Measurements from ENCODE around the gene DCLRE1A.
"Not testable (repeated sequence)": the region's sequence is repeated elsewhere in the genome, so short reads cannot be mapped to it uniquely, and the experiment has no call there.

DCLRE1A gene

GRCh38 chr10:113858541-113858940, 4.7 kb upstream of the DCLRE1A start:
- in situ Hi-C loops (cut with MboI; ENCODE audit: low sequenced_read_pairs), result no loop called here

GRCh38 chr10:113857210-113857609, 3.3 kb upstream of the DCLRE1A start:
- in situ Hi-C loops (cut with MboI; ENCODE audit: low sequenced_read_pairs), result no loop called here

GRCh38 chr10:113856563-113856962, 2.7 kb upstream of the DCLRE1A start:
- in situ Hi-C loops (cut with MboI; ENCODE audit: low sequenced_read_pairs), result no loop called here

GRCh38 chr10:113854761-113855588, 1.1 kb upstream of the DCLRE1A start:
- in situ Hi-C loops (cut with MboI; ENCODE audit: low sequenced_read_pairs), result no loop called here

GRCh38 chr10:113853578-113854012, 287 bp downstream of the DCLRE1A start:
- in situ Hi-C loops (cut with MboI; ENCODE audit: low sequenced_read_pairs), result no loop called here

GRCh38 chr10:113849946-113850345, 3.9 kb downstream of the DCLRE1A start:
- in situ Hi-C loops (cut with MboI; ENCODE audit: low sequenced_read_pairs), result no loop called here

GRCh38 chr10:113849140-113849803, 4.6 kb downstream of the DCLRE1A start:
- in situ Hi-C loops (cut with MboI; ENCODE audit: low sequenced_read_pairs), result no loop called here

GRCh38 chr10:113846036-113846435, 7.8 kb downstream of the DCLRE1A start:
- in situ Hi-C loops (cut with MboI; ENCODE audit: low sequenced_read_pairs), result no loop called here

GRCh38 chr10:113843972-113844485, 9.9 kb downstream of the DCLRE1A start:
- in situ Hi-C loops (cut with MboI; ENCODE audit: low sequenced_read_pairs), result no loop called here

GRCh38 chr10:113842171-113842570, 11.7 kb downstream of the DCLRE1A start:
- in situ Hi-C loops (cut with MboI; ENCODE audit: low sequenced_read_pairs), result no loop called here

GRCh38 chr10:113828567-113828966, 25.3 kb downstream of the DCLRE1A start:
- in situ Hi-C loops (cut with MboI; ENCODE audit: low sequenced_read_pairs), result not testable (repeated sequence)

GRCh38 chr10:113825791-113826190, 28.1 kb downstream of the DCLRE1A start:
- in situ Hi-C loops (cut with MboI; ENCODE audit: low sequenced_read_pairs), result no loop called here

GRCh38 chr10:113823389-113823788, 30.5 kb downstream of the DCLRE1A start:
- in situ Hi-C loops (cut with MboI; ENCODE audit: low sequenced_read_pairs), result no loop called here

GRCh38 chr10:113822174-113822573, 31.7 kb downstream of the DCLRE1A start:
- in situ Hi-C loops (cut with MboI; ENCODE audit: low sequenced_read_pairs), result no loop called here

GRCh38 chr10:113821306-113821705, 32.6 kb downstream of the DCLRE1A start:
- in situ Hi-C loops (cut with MboI; ENCODE audit: low sequenced_read_pairs), result not testable (repeated sequence)

- in situ Hi-C loops (cut with MboI; ENCODE audit: low sequenced_read_pairs), result no loop called here
Measured at GRCh38 chr10:113820507-113820906, 33.4 kb downstream of the DCLRE1A start.

GRCh38 chr10:113819989-113820388, 33.9 kb downstream of the DCLRE1A start:
- in situ Hi-C loops (cut with MboI; ENCODE audit: low sequenced_read_pairs), result no loop called here

GRCh38 chr10:113814700-113815099, 39.2 kb downstream of the DCLRE1A start:
- in situ Hi-C loops (cut with MboI; ENCODE audit: low sequenced_read_pairs), result not testable (repeated sequence)

- in situ Hi-C loops (cut with MboI; ENCODE audit: low sequenced_read_pairs), result no loop called here
Measured at GRCh38 chr10:113808168-113808567, 45.7 kb downstream of the DCLRE1A start.

- in situ Hi-C loops (cut with MboI; ENCODE audit: low sequenced_read_pairs), result no loop called here
Measured at GRCh38 chr10:113806503-113806902, 47.4 kb downstream of the DCLRE1A start.

- in situ Hi-C loops (cut with MboI; ENCODE audit: low sequenced_read_pairs), result no loop called here
Measured at GRCh38 chr10:113802997-113803396, 50.9 kb downstream of the DCLRE1A start.

GRCh38 chr10:113801569-113801968, 52.3 kb downstream of the DCLRE1A start:
- in situ Hi-C loops (cut with MboI; ENCODE audit: low sequenced_read_pairs), result no loop called here
